OCI-LY1 (cell line): ENCODE data around the gene SHANK3.

Experiments
- CTCF ChIP-seq: fragments of 200-600 bp; sonication (generic), shearing (Covaris generic); IDR thresholded peaks from 2 replicates; pipeline ENCODE4 v1.5.1; 2017; ENCODE audit warnings: mild to moderate bottlenecking, antibody characterized with exemption, low read length, moderate library complexity, mixed read lengths
- EZH2 ChIP-seq: fragments of 200-600 bp; sonication (generic), shearing (Covaris generic); IDR thresholded peaks from 2 replicates; pipeline ENCODE4 v1.8.0; 2017; ENCODE audit warnings: borderline replicate concordance, mixed run types, mild to moderate bottlenecking, antibody characterized with exemption, low read length, moderate library complexity, mixed read lengths

GRCh38 chr22:50656122-50657070 lies 16.2 kb upstream of the SHANK3 start:
- TF ChIP-seq CTCF (no peak), EZH2 (no peak)
